CD4-positive, alpha-beta T cell treated with Interferon gamma for 1 hour (primary cell): ENCODE results near the gene PPP2R3A.
"Not testable (repeated sequence)": the region's sequence is repeated elsewhere in the genome, so short reads cannot be mapped to it uniquely, and the experiment has no call there.

Source experiments
- DNase-seq: peaks from one replicate; pipeline ENCODE4 v3.0.0-alpha.2; 2020

The PPP2R3A gene

GRCh38 chr3:136162322-136162721 lies 196.8 kb downstream of the PPP2R3A start:
- no peak for DNase-seq

DNA sequence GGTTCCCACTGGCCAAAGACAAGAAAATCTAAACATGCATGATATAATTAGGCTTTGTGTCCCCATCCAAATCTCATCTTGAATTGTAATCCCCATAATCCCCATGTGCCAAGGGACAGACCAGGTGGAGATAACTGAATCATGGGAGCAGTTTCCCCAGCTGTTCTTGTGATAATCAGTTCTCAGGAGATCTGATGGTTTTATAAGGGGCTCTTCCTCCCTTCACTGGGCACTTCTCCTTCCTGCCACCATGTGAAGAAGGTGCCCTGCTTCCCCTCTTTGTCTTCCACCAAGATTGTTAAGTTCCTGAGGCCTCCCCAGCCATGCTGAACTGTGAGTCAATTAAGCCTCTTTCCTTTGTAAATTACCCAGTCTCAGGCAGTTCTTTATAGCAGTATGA lies 198.1 kb downstream of the PPP2R3A start:
- not testable (repeated sequence) for DNase-seq

- no peak for DNase-seq
Observed at GRCh38 chr3:136166507-136166906, 201.0 kb downstream of the PPP2R3A start.

DNA sequence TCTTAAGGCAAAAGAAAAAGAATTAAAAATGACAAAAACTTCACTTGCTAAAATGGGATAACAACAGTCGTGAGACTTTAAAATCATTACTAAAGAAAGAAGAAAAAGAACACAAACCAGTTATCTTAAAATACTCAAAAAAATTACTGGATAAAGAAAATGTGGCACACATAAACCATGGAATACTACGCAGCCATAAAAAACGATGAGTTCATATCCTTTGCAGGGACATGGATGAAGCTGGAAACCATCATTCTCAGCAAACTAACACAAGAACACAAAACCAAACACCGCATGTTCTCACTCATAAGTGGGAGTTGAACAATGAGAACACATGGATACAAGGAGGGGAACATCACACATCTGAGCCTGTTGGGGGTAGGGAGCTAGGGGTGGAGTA lies 202.7 kb downstream of the PPP2R3A start:
- not testable (repeated sequence) for DNase-seq

DNA sequence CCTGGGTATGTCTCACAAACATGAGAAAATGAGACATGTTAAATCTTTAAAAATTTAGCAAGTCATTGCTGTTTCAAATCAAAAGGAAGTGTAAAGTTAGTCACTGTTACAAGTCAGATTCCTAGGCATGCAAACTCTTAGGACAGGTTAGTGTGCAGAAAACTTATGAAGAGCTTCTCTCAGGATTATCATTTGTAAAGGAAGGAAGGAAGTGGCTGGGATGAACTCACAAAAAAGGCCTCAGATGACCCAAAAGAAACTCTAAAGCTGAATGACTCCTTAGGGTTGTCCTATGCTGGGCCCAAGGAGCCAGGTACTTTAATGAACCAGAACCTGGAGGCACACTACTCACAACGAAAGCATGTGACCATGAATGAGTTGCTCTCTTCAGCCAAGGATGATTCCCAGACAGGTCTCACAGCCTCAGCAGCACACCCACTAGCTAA lies 205.6 kb downstream of the PPP2R3A start:
- DNase-seq, result no peak

- DNase-seq, result no peak
Observed at GRCh38 chr3:136173939-136174490, 208.5 kb downstream of the PPP2R3A start.

GRCh38 chr3:136177876-136178275 lies 212.3 kb downstream of the PPP2R3A start:
- DNase-seq, result no peak

DNA sequence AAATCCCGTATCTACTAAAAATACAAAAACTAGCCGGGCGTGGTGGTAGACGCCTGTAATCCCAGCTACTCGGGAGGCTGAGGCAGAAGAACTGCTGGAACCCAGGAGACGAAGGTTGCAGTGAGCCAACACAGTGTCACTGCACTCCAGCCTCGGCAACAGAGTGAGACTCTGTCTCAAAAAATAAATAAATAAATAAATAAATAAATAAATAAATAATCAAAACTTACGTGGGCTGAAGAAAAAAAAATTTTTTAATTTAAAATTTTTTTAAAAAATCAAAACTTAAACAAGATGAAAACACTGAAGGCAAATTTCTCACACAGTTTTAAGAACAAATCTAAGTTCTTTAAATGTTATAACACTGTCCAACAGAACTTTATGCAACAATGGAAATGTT lies 216.2 kb downstream of the PPP2R3A start:
- no peak for DNase-seq

GRCh38 chr3:136184703-136185102 lies 219.2 kb downstream of the PPP2R3A start:
- DNase-seq, result no peak

DNA sequence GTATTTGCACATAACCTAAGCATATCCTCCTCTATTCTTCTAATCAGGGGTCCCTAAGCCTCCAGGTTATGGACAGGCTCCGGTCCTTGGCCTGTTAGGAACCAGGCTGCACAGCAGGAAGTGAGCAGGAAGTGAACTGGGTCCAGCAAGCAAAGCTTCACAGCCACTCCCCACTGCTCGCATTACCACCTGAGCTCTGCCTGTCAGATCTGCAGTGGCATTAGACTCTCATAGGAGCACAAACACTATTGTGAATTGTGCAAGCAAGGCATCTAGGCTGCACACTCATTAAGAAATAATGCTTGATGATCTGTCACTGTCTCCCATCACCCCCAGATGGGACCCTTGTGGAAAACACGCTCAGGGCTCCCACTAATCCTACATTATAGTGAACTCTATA lies 220.8 kb downstream of the PPP2R3A start:
- peak; percentile 9 for DNase-seq

GRCh38 chr3:136186846-136187245 lies 221.3 kb downstream of the PPP2R3A start:
- DNase-seq, result no peak

GRCh38 chr3:136187868-136188267 lies 222.3 kb downstream of the PPP2R3A start:
- DNase-seq, result no peak

- DNase-seq, result no peak
Observed at GRCh38 chr3:136189043-136189442, 223.5 kb downstream of the PPP2R3A start.

GRCh38 chr3:136189859-136190617 lies 224.5 kb downstream of the PPP2R3A start:
- DNase-seq, result no peak

DNA sequence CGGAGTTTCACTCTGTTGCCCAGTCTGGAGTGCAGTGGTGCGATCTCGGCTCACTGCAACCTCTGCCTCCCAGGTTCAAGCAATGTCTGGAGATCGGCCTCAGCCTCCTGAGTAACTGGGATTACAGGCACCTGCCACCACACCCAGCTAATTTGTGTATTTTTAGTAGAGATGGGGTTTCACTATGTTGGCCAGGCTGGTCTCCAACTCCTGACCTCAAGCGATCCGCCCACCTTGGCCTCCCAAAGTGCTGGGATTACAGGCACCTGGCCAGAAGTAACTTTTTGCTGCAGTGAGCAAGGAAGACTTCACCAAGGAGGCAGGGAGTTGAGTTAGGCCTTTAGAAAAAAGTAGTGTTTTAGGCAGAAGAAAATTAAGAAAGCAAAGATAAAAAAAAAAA lies 226.7 kb downstream of the PPP2R3A start:
- DNase-seq, result not testable (repeated sequence)

GRCh38 chr3:136192831-136193230 lies 227.3 kb downstream of the PPP2R3A start:
- no peak for DNase-seq

DNA sequence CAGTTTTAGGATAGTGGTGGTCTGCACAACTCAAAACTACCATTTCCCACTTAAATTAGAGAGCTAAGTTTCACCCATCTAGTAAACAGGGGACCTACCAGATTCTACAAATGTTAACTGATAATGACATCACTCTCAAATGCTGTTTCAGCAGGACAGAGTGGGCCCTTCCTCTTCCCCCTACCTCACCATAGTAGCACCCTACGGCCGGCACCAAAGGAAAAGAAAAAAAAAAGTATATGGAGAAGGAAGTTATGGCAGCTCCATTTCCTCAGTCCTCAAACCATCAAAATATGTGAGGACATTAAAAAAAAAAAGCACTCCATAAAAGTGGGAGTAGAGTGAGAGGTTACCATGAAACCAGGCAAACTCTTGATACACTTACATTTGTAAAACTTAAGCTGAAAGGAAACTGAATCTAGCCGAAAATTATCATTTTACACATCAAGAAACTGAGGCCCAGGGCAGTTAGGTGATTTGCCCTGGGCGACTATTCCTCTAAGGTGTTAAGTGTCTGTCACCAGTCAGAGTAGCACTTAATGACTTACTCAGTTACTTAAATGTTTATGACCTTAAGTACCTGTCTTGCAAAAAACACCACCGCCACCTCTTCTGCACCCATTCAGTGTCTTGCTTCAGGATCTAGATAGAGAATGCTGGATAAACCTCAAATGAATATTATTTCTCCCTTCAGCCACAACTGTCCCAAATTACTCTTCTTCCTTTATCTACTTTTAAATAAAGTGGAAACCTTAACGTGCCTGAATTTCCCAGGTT lies 227.9 kb downstream of the PPP2R3A start:
- DNase-seq, result no peak

DNA sequence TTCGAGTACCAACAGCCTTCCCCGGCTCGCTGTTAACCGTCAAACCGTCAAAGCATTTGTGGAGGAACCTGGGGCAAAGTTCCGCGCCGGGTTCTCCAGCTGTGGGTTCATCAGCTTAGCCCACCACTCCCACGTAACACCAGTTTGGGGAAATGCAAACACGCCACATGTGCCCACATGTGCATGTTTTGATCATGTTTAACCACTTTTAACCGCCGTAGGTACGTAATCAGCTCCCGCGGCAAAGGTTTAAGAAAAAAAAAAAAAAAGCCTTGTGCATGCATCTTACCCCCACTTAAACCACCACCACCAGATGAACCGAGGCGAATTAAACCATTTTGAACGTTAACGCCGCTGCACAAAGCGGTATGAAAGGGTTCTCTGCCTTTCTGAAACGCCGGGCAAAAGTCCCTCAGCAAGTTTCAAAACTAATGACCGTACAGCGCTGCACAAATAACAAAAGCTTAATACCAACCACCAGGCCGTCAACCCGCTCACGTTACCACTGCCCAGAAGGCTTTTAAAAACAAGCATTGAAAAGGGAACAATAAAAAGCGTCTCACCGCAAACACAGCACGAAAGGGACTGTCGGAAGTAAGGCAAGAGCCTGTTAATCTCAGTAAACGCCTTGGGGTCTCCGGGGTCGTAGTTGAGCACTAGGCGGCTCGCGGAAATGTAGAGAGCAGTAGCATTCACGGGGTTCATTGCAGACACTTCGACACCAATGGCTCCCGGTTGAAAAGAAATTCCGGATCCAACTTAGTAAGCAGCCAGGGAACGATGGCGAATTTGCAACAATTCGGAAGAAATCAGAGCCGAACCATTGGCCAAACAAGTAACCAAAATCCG lies 229.1 kb downstream of the PPP2R3A start:
- peak; percentile 77 for DNase-seq

GRCh38 chr3:136195258-136196063 lies 229.9 kb downstream of the PPP2R3A start:
- peak; percentile 89 for DNase-seq

GRCh38 chr3:136196064-136196400 lies 230.5 kb downstream of the PPP2R3A start, which contains the start of gene MSL2:
Gene MSL2 (minus strand): TSS chr3:136196335. CDS start chr3:136195113, 1,222 bp downstream.
- no peak for DNase-seq

GRCh38 chr3:136196401-136197158 lies 231.1 kb downstream of the PPP2R3A start:
- peak; percentile 99 for DNase-seq
